Kidney (tissue), 14 donors: ENCODE data around the gene ALDOA. TPM values are rescaled to one million over a fixed set of nuclear protein-coding genes. Genes with fewer than 3 reads are reported as not detected.

Experiments used
- DNase-seq, 5 donors: peaks; one replicate each; pipeline ENCODE4 v3.0.0-alpha.2; 2013 to 2020
- FAIRE-seq: peaks from 2 replicates; lab custom pipeline; 2012; peaks lifted over from hg19 to GRCh38; lab: Jason Lieb, UNC
- H3K27ac ChIP-seq, 2 donors: one replicate each; pipeline ENCODE4 v1.7.0; 2013; ENCODE audit warnings: low read depth in 2 of 2, low read length in 2 of 2, inconsistent platforms in 1 of 2
- H3K27me3 ChIP-seq: one replicate; pipeline ENCODE4 v1.7.1; 2013; ENCODE audit warnings: low read length, inconsistent platforms; ENCODE audit not compliant: control insufficient read depth, insufficient read depth
- H3K36me3 ChIP-seq, 3 donors: one replicate each; pipeline versions ENCODE4 v1.7.0 to v1.7.1; 2013; ENCODE audit warnings: low read length in 3 of 3, control low read depth in 1 of 3, inconsistent platforms in 1 of 3; ENCODE audit not compliant: insufficient read depth in 3 of 3, control insufficient read depth in 2 of 3
- H3K4me1 ChIP-seq, 3 donors: one replicate each; pipeline versions ENCODE4 v1.7.0 to v1.7.1; 2013; ENCODE audit warnings: low read length in 3 of 3, inconsistent platforms in 1 of 3, low read depth in 1 of 3; ENCODE audit not compliant: control insufficient read depth in 2 of 3, insufficient read depth in 2 of 3
- H3K4me3 ChIP-seq, 3 donors: one replicate each; pipeline versions ENCODE4 v1.7.0 to v1.8.1; 2013; ENCODE audit warnings: low read length in 3 of 3, control low read depth in 1 of 3, inconsistent platforms in 1 of 3
- H3K9ac ChIP-seq, 3 donors: one replicate each; pipeline versions ENCODE4 v1.7.0 to v1.7.1; 2013; ENCODE audit warnings: low read length in 3 of 3, control low read depth in 1 of 3, inconsistent platforms in 1 of 3
- H3K9me3 ChIP-seq, 3 donors: one replicate each; pipeline versions ENCODE4 v1.7.0 to v1.7.1; 2013; ENCODE audit warnings: low read length in 3 of 3, control low read depth in 1 of 3, inconsistent platforms in 1 of 3; ENCODE audit not compliant: control insufficient read depth in 2 of 3, insufficient read depth in 1 of 3
- CTCF ChIP-seq: IDR thresholded peaks from 3 replicates; pipeline ENCODE4 v1.5.1; 2012; ENCODE audit warnings: mild to moderate bottlenecking, moderate library complexity, borderline replicate concordance; ENCODE audit not compliant: insufficient read depth; ENCODE audit errors: extremely low read depth
- intact Hi-C: fragments of 100-400 bp; cut with DNase I; formaldehyde crosslinking; loops from one replicate; pipeline ENCODE4 v1.11.1; 2022
- polyA plus RNA-seq: library from polyadenylated mRNA; stranded (reverse); fragments of 350-450 nt; fragmentation: Illumina TruSeq; extraction: RNeasy Lipid Tissue Mini Kit (QIAGEN cat#74804); gene quantifications from one replicate; pipeline ENCODE4 v1.2.3, GENCODE V29; 2014; ENCODE audit warnings: low read depth, low replicate concordance; ENCODE audit not compliant: insufficient read depth
- total RNA-seq: library from RNA; stranded (reverse); fragmentation: NEBNext Ultra II Directional; extraction: Animal tissue kit (Norgen Biotek cat#: 25700); gene quantifications from one replicate; pipeline ENCODE4 v1.2.1, GENCODE V29; 2021
- donor health status: control.
- donor health status: control.
- donor health status: control.
- donor health status: control.
- donor health status: control.
- donor health status: DM: yes; HTN: yes; CAD: no.
- donor health status: Normal renal cell carcinoma (clear cell type).

Gene ALDOA
- total and polyA plus RNA-seq, 2 donors from 2014 or later: 1,017 to 1,506 TPM

GRCh38 chr16:30085820-30086219, 20.3 kb downstream of the ALDOA start:
- Histone ChIP-seq H3K4me1 (peaks cover 0 to 5% (median 0%) of the 10 kb centered on the region in 3 donors), H3K9me3 (no peaks in the 10 kb centered on the region), H3K9ac (no peak overlapping the region), H3K36me3 (peaks cover 0 to 31% (median 22%) of the 10 kb centered on the region in 3 donors), H3K27me3 (no peaks in the 10 kb centered on the region), H3K27ac (no peak overlapping the region), H3K4me3 (no peak overlapping the region)
- DNase-seq (no peak), FAIRE-seq (no peak)
- no peak for TF ChIP-seq CTCF
- intact Hi-C loops: no loop called here

GRCh38 chr16:30086291-30087140, 21.0 kb downstream of the ALDOA start:
- Histone ChIP-seq H3K4me1 (peaks cover 0 to 3% (median 0%) of the 10 kb centered on the region in 3 donors), H3K27me3 (no peaks in the 10 kb centered on the region), H3K36me3 (peaks cover 0 to 26% (median 19%) of the 10 kb centered on the region in 3 donors), H3K9me3 (no peaks in the 10 kb centered on the region), H3K4me3 (no peak overlapping the region), H3K9ac (no peak overlapping the region), H3K27ac (no peak overlapping the region)
- FAIRE-seq (no peak), DNase-seq (no peak)
- no peak for TF ChIP-seq CTCF
- intact Hi-C loops: no loop called here

- Histone ChIP-seq H3K27me3 (no peaks in the 10 kb centered on the region), H3K9ac (no peak overlapping the region), H3K4me1 (peaks cover 0 to 6% (median 4%) of the 10 kb centered on the region in 3 donors), H3K27ac (no peak overlapping the region), H3K9me3 (no peaks in the 10 kb centered on the region), H3K4me3 (no peak overlapping the region), H3K36me3 (peaks cover 0 to 21% (median 15%) of the 10 kb centered on the region in 3 donors)
- FAIRE-seq: no peak
- no peak for DNase-seq
- intact Hi-C loops: no loop called here
- TF ChIP-seq CTCF: no peak
These were observed 21.8 kb downstream of the ALDOA start for GRCh38 chr16:30087181-30087898.
